DOHH2 (cell line): ENCODE data around the gene HDDC3.

ENCODE experiments used
- EZH2phosphoT487 ChIP-seq: fragments of 200-600 bp; sonication (generic); IDR thresholded peaks from 2 replicates; pipeline ENCODE4 v1.6.1; 2017; ENCODE audit warnings: borderline replicate concordance, mild to moderate bottlenecking, antibody characterized with exemption, low read length, moderate library complexity, mixed read lengths
- TF ChIP-seq, protein P1 (sequence below): fragments of 200-600 bp; sonication (generic); IDR thresholded peaks from one replicate; pipeline ENCODE4 v1.5.1; 2014; ENCODE audit warnings: antibody characterized with exemption, mild to moderate bottlenecking, low read depth, low read length; ENCODE audit not compliant: poor library complexity, severe bottlenecking

DNA sequence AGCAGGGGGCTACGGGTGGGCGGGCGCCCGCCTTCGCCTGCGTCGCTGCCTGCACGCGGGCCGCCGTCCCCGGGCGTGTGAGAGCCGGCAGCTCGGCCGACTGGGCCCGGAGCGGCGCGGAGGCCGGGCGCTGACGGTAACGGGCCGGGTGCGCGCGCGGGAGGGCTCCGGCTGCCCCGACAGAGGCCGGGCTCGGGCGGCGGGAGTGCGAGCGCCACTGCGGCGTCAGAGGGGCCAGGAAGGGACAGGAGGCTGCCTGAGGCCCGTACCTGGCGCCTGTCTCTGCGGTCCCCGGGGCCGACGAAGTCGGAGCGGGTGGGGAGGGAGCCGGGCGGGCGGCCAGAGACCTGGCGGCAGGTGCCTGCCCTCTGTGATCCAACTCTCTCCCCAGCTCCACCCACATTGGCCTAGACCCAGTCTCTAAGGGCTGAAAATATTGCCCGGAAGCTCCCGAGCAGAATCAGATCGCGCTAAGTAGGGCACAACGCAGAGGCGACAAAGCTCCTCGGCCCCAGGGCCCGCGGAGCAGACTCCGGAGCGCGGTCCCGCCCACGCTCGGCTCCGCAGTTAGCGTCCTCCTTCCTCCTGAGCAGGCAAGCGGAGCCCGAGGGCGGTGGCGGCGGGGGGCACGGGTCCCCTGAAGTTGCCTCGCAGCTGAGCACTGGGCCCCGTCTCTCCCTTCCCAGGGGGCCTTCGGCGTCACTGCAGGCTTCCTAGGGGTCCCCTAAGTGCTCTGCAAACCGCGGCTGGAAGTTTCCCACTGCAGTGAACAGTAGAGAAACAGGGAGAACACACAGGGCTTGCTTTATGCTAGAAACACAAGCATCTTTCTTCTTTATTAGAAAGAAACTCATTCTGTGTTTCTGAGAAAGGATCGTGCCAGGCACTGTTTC lies 29.3 kb downstream of the HDDC3 start, which contains the start of gene MAN2A2:
- TF ChIP-seq, protein P1, sequence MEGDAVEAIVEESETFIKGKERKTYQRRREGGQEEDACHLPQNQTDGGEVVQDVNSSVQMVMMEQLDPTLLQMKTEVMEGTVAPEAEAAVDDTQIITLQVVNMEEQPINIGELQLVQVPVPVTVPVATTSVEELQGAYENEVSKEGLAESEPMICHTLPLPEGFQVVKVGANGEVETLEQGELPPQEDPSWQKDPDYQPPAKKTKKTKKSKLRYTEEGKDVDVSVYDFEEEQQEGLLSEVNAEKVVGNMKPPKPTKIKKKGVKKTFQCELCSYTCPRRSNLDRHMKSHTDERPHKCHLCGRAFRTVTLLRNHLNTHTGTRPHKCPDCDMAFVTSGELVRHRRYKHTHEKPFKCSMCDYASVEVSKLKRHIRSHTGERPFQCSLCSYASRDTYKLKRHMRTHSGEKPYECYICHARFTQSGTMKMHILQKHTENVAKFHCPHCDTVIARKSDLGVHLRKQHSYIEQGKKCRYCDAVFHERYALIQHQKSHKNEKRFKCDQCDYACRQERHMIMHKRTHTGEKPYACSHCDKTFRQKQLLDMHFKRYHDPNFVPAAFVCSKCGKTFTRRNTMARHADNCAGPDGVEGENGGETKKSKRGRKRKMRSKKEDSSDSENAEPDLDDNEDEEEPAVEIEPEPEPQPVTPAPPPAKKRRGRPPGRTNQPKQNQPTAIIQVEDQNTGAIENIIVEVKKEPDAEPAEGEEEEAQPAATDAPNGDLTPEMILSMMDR = no peak
- no peak for TF ChIP-seq EZH2phosphoT487
